IgD-negative memory B cell (primary cell): ENCODE measurements around the gene GRM7. TPM values are rescaled to one million over a fixed set of nuclear protein-coding genes. Genes with fewer than 3 reads are reported as not detected.
A peak's percentile ranks its signal among the peaks of the same experiment; 100 is the strongest.

Experiments used
- H3K27ac Mint-ChIP-seq, 3 donors: one replicate each; pipeline ENCODE4 v1.8.0; 2020 to 2022; ENCODE audit warnings: mild to moderate bottlenecking in 3 of 3, mixed read lengths in 3 of 3, moderate library complexity in 1 of 3
- H3K27me3 Mint-ChIP-seq: one replicate; pipeline ENCODE4 v1.8.0; 2021; ENCODE audit warnings: mixed read lengths
- H3K36me3 Mint-ChIP-seq: one replicate; pipeline ENCODE4 v1.8.0; 2020; ENCODE audit warnings: mild to moderate bottlenecking, mixed read lengths
- H3K4me1 Mint-ChIP-seq, 3 donors: one replicate each; pipeline ENCODE4 v1.8.0; 2020 to 2022; ENCODE audit warnings: mixed read lengths in 3 of 3, mild to moderate bottlenecking in 1 of 3
- H3K4me3 Mint-ChIP-seq, 4 donors: one replicate each; pipeline ENCODE4 v1.8.0; 2020 to 2022; ENCODE audit warnings: mild to moderate bottlenecking in 4 of 4, mixed read lengths in 4 of 4, moderate library complexity in 3 of 4
- H3K9me3 Mint-ChIP-seq, 3 donors: one replicate each; pipeline ENCODE4 v1.8.0; 2020 to 2021; ENCODE audit warnings: mixed read lengths in 3 of 3, mild to moderate bottlenecking in 1 of 3
- polyA plus RNA-seq: library from polyadenylated mRNA; unstranded; fragments of 300-500 nt; fragmentation: Illumina TruSeq; gene quantifications from one replicate; pipeline ENCODE4 v1.2.3, GENCODE V29; 2021

The GRM7 gene
- polyA plus RNA-seq, 1 donor from 2014 or later = not detected

DNA sequence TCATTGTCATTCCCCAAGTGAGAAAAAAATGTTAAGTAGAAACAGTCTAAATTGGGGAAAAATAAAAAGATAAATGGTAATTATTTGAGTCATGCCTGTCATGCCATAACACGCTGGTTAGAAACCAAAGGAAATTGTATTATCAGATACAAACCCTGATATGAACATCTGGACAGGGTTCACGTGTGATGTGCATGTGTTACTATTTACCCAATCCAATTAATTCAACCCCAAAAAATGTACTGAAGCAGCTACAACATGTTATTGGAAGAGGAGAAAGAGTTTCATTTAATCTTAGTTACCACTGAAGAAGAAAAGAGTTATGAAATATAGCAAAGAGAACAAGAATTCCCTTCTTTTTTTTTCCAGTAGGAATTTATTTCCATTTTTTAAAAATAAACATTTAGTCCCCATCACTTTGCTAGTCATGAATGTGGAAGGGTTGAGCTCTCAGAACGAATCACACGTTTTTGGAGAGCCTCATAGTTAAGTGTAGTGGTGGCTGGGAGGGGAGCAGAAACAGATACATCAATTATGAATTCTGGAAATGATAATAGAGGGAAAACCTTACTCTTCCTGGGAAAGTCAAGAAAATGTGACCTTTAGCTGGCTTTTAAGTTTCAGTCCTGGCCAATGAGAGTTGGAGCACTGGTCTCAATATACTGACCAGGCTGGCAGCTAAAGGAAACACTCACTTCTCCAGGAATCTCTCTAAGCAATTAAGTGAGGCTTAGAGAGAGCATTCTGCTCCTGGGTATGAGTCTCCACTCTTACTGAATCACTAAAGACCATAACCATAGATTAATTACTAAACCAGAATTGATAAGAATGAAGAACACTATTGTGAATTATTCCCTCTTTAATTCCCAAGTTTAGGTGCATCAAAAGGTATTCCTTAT, 796.5 kb downstream of the GRM7 start:
- H3K4me3 Mint-ChIP-seq = no peak overlapping the region
- peaks cover 0 to 5% (median 4%) of the 10 kb centered on the region in 3 donors for H3K9me3 Mint-ChIP-seq
- no peaks in the 10 kb centered on the region for H3K36me3 Mint-ChIP-seq
- H3K27ac Mint-ChIP-seq = no peak overlapping the region
- H3K4me1 Mint-ChIP-seq = no peaks in the 10 kb centered on the region
- no peaks in the 10 kb centered on the region for H3K27me3 Mint-ChIP-seq

DNA sequence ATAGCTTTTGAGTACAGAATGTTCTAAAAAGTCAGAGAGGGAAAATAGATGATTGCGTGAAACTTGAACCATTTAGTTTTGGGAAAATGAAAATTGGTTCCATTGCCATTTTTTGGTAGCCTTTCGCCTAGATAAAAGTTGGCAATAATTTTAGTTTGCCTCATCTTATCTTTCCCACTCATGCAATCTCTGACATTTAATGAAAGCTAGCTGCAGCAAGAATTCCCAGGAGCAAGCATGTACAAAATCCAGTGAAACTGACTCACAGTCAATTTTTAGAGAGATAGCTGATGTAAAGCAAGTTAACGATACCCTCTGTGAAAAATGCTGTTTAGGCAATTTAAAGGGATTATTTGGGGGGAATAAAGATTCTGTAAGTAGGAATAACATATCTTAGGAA, 797.4 kb downstream of the GRM7 start:
- Mint-ChIP-seq H3K9me3 (peaks cover 0 to 5% (median 3%) of the 10 kb centered on the region in 3 donors), H3K4me1 (no peaks in the 10 kb centered on the region), H3K4me3 (no peak overlapping the region), H3K27ac (no peak overlapping the region), H3K27me3 (no peaks in the 10 kb centered on the region), H3K36me3 (no peaks in the 10 kb centered on the region)

DNA sequence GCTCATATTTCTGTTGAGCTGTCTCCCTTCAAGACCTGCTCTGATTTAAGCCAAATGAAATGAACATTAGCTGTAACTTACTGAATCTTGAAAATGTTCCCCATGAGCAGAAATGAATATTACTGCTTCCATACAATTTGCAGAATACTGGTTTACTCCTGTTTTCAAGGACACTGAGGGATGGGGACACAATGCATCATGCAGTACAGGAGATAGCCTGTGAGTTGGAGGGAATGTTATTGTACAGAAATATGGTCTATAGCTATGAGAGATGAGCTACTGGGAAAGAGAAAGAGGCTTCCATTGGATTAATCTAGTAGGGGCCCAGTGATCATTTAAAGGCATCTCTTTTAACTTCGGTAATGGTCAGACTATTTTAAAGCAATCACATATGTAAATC, 798.2 kb downstream of the GRM7 start:
- H3K9me3 Mint-ChIP-seq = peaks cover 0 to 3% (median 2%) of the 10 kb centered on the region in 3 donors
- H3K4me3 Mint-ChIP-seq = no peak overlapping the region
- no peaks in the 10 kb centered on the region for H3K4me1 Mint-ChIP-seq
- no peaks in the 10 kb centered on the region for H3K27me3 Mint-ChIP-seq
- H3K27ac Mint-ChIP-seq = no peak overlapping the region
- H3K36me3 Mint-ChIP-seq = no peaks in the 10 kb centered on the region

DNA sequence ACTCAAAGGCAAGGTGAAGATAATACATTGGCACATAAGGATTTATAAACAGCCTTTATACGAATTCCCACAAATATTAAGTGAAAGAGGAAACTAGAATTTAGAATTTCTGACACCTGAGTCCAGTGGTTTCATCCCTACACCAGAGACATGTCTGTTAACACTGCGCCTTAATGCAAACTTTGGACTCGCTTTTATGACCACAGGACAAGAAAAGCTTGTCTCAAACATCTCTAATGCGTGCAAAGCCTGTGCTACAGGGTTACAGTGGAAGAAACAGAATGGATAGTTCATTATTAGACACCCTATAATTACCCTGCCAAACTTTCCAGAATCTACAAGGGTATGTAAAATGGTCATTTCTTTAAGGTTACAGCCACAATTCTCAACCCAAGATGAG, 802.9 kb downstream of the GRM7 start:
- Mint-ChIP-seq H3K27me3 (no peaks in the 10 kb centered on the region), H3K4me3 (no peak overlapping the region), H3K4me1 (no peaks in the 10 kb centered on the region), H3K27ac (no peak overlapping the region), H3K36me3 (no peaks in the 10 kb centered on the region), H3K9me3 (peaks cover 0 to 3% (median 3%) of the 10 kb centered on the region in 3 donors)

DNA sequence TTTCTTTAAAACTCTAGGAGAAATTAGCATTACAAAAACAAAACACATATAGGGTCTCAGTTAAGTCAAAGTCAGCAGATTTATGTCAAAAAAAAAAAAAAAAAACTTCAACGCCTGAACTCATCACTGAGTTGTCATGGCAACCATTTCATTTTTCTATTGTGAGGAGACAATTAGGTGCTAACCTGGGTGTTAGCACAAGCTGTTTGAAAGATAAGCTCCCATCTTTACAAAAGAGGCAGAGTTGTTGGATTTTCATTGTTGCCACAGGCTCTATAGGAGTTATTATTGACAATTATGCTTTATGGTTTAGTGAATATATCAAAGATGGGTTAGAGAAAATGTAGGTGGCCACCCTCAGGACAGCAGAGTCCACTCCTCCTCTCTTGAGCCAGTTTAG, 806.9 kb downstream of the GRM7 start:
- Mint-ChIP-seq H3K9me3 (peaks cover 6 to 8% (median 8%) of the 10 kb centered on the region in 3 donors), H3K36me3 (no peaks in the 10 kb centered on the region), H3K4me3 (no peak overlapping the region), H3K27me3 (no peaks in the 10 kb centered on the region), H3K4me1 (no peaks in the 10 kb centered on the region), H3K27ac (no peak overlapping the region)

DNA sequence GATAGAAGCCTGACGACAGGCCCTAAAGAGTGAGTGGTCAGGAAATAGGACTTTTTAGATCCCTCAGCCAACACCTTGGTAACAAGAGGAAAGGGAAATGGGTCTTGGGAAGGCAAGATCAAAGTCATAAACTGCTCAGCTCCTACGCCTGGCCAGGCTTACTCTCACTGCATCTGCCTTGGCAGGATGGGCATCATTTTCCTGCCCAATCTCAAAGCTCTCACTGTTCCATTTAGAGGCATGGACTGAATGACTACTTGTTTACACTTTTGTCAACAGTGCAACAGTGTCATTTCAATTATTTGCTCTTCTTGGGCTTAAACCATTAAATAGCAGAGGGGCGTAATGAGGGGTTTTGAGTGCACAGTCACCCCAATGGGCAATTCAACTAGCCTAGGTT, 808.7 kb downstream of the GRM7 start:
- Mint-ChIP-seq H3K36me3 (no peaks in the 10 kb centered on the region), H3K9me3 (peaks cover 6 to 9% (median 8%) of the 10 kb centered on the region in 3 donors), H3K27ac (no peak overlapping the region), H3K27me3 (no peaks in the 10 kb centered on the region), H3K4me3 (no peak overlapping the region), H3K4me1 (no peaks in the 10 kb centered on the region)

DNA sequence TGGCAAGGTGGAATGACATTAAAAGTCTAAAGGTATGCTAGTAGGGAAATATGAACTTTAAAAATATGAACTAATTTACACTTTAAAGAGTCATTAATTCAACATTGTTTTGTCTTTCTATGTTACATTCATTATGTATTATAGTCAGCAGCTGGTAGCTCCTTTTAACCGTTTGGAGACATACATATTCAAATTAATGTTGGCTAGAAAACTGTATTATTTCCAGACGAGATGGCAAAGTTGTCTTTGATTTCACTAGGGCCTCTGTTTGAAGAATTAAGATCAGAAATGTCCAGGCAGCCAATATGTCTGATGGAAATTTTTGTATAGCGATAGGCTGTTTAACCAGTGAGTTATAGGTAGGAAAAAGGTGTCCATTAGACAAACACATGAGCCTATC, 817.6 kb downstream of the GRM7 start:
- no peak overlapping the region for H3K4me3 Mint-ChIP-seq
- no peaks in the 10 kb centered on the region for H3K36me3 Mint-ChIP-seq
- H3K4me1 Mint-ChIP-seq = no peaks in the 10 kb centered on the region
- H3K9me3 Mint-ChIP-seq = peaks cover 0 to 10% (median 8%) of the 10 kb centered on the region in 3 donors
- H3K27ac Mint-ChIP-seq = no peak overlapping the region
- no peaks in the 10 kb centered on the region for H3K27me3 Mint-ChIP-seq

DNA sequence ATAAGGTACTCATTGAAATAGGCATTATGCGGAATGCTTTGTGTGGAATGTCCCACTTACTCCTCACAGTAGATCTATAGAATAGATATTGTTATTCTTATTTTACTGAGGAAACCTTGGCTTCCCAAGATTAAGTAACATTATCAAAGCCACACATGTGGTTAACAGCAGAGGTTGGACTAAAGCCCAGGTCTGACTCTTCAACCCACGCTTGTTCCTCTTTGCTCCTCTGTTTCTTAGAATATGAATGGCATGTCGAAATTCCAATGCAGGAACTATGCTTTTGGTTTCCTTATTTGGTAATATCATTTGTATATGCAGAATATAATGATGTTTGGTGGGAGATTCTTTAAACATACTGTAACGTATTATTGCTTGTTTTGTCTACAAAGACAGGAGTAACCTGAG, 821.9 kb downstream of the GRM7 start:
- no peaks in the 10 kb centered on the region for H3K27me3 Mint-ChIP-seq
- no peaks in the 10 kb centered on the region for H3K4me1 Mint-ChIP-seq
- H3K27ac Mint-ChIP-seq = no peak overlapping the region
- H3K36me3 Mint-ChIP-seq = no peaks in the 10 kb centered on the region
- H3K4me3 Mint-ChIP-seq = no peak overlapping the region
- H3K9me3 Mint-ChIP-seq = peaks cover 2 to 8% (median 5%) of the 10 kb centered on the region in 3 donors

DNA sequence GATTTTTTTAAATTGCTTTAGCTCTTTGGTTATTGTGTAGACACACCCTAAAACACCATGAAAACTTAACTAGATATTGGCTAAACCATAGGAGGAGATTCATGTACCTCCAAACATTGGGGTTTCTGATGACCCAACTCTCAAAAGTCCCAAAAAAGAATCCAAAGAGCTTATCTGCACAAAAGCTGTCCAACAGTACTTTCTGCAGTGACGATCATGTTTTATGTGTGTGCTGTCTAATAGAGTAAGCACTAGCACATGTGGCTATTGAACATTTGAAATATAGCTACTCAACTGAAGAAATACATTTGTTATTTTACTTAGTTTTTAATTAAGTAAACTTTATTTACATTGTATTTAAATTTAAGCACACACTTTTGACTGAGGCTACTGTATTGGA, 822.5 kb downstream of the GRM7 start:
- no peaks in the 10 kb centered on the region for H3K4me1 Mint-ChIP-seq
- H3K36me3 Mint-ChIP-seq = no peaks in the 10 kb centered on the region

DNA sequence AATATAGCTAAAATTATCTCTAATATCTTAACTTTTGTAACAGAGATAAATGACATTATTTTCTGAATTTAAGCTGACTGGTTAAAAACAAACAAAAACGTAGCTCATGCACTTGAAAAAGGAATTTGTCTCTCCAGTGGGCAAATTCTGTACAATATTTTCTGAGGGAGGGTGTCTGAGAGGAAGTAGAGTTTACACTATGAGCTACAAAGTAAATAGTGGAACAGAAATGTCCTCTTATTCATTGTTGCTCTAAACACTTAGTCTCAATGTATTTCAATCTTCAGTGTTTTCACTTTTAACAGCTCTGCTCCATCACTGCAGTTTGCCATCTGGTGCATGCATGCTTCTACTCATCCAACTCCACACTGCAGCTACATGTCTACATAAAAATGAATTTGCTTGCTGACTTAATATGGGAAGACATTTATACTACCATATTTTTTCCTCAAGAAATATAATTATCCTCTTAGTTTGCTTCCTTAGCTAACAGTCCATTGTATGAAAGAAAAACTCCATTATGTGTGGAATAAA, 823.3 kb downstream of the GRM7 start:
- Mint-ChIP-seq H3K27me3 (no peaks in the 10 kb centered on the region), H3K4me3 (no peak overlapping the region), H3K4me1 (no peaks in the 10 kb centered on the region), H3K27ac (no peak overlapping the region), H3K9me3 (peaks cover 2 to 8% (median 4%) of the 10 kb centered on the region in 3 donors), H3K36me3 (no peaks in the 10 kb centered on the region)

More for the DNA sequence above, 822.5 kb downstream of the GRM7 start:
- H3K9me3 Mint-ChIP-seq = peaks cover 2 to 8% (median 4%) of the 10 kb centered on the region in 3 donors
- H3K27ac Mint-ChIP-seq = no peak overlapping the region
- no peaks in the 10 kb centered on the region for H3K27me3 Mint-ChIP-seq
- H3K4me3 Mint-ChIP-seq = no peak overlapping the region

DNA sequence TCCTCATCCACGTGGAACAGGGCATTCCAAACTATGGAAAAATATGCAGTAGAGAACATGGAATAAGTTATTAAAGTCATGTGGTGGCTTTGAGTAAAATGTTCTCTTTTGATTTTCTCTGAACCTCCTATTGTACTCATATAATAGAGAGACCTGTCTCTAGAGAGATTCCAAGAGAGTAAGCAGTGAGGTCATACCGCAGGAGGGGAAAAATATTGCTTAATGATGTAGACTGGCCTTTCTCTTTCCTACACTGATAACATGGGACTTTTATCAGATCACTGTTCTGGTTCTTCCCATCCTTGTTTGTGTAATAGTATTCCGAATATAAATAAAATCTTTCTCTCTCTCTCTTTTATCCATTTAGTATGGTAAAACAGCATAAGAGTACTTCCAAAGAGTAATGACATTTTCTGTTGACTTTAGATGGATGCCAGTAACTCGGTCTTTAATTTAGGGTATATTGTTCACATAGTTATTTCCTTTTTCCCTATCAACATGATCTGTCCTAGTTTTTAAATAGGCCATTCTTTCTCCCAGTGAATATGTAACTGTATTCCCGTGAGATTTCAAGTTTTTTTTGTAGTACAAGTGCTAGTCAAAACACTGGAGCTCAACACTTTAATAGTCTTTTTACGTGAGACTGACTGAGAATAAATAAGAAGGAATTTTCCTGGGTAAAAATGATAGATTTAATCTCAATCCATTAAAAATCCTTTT, 826.7 kb downstream of the GRM7 start:
- H3K27me3 Mint-ChIP-seq = no peaks in the 10 kb centered on the region
- H3K36me3 Mint-ChIP-seq = no peaks in the 10 kb centered on the region
- H3K9me3 Mint-ChIP-seq = peaks cover 0 to 2% (median 0%) of the 10 kb centered on the region in 3 donors
- no peak overlapping the region for H3K4me3 Mint-ChIP-seq
- H3K27ac Mint-ChIP-seq = no peak overlapping the region
- no peaks in the 10 kb centered on the region for H3K4me1 Mint-ChIP-seq

DNA sequence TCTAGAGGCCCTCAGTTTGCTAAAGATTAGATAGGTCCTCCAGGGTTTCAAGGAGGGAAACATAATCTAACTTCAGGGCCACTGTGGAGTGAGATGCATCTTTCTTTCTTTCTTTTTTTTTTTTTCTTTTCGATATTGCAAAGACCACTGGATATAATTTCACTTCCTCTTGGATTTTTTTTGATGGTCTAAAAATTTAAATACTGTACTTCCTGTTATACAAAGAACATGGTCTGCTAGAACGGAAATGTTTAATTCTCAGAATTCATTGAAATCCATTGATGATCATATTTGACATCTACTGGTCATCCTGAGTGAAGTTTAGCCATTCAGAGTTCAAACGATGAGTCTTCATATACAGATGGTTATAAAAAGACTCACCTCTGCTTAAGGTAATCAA, 832.0 kb downstream of the GRM7 start:
- H3K36me3 Mint-ChIP-seq = no peaks in the 10 kb centered on the region
- H3K9me3 Mint-ChIP-seq = peaks cover 0 to under 1% (median 0%) of the 10 kb centered on the region in 3 donors
- H3K27ac Mint-ChIP-seq = no peak overlapping the region
- H3K27me3 Mint-ChIP-seq = no peaks in the 10 kb centered on the region
- H3K4me1 Mint-ChIP-seq = peaks cover 0 to 3% (median 0%) of the 10 kb centered on the region in 3 donors
- H3K4me3 Mint-ChIP-seq = no peak overlapping the region

DNA sequence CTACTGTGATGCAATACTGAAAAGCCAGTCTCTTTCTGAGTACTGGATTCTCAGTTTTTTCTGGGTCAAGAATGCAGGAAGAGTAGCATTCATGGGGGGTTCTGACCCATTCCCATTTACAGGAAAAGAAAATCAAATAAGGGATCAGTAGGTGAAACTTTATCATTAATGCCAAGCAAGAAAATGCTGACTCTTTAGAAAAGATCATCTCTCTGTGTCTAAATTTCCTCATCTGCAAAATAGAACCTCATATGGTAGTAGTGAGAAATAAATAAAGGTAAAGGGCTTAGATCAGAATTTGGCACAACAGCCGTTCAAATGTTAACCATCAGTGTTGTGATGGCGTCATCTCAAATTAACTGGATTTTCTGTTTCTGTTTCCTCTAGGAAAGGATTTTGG, 833.1 kb downstream of the GRM7 start:
- no peaks in the 10 kb centered on the region for H3K36me3 Mint-ChIP-seq
- no peak overlapping the region for H3K27ac Mint-ChIP-seq
- peaks cover 0 to 3% (median 0%) of the 10 kb centered on the region in 3 donors for H3K4me1 Mint-ChIP-seq
- H3K4me3 Mint-ChIP-seq = no peak overlapping the region
- peaks cover 0 to 3% (median 0%) of the 10 kb centered on the region in 3 donors for H3K9me3 Mint-ChIP-seq
- no peaks in the 10 kb centered on the region for H3K27me3 Mint-ChIP-seq

DNA sequence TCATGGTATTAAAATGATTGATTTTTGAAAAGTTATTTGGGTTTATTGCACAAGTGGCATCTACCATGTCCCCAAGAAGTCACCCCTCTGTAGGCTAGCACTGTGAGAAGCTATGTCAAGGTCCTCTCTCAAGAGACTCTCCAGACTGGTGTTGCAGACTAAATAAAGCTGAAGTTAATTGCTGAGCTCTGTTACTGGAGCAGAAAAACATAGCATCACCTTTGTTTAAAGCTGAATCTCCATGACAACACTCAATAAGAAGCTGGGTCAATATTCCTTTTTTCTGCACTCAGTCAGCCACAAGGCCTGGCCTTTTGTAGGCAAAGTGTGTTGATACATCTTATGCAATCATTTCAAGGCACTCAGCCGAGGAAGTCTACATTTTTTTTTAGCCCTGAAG, 834.1 kb downstream of the GRM7 start:
- H3K36me3 Mint-ChIP-seq = no peaks in the 10 kb centered on the region
- H3K27ac Mint-ChIP-seq = no peak overlapping the region
- peaks cover 0 to 3% (median 0%) of the 10 kb centered on the region in 3 donors for H3K9me3 Mint-ChIP-seq
- peak overlapping the region in 1 of 4 donors; percentile 60 for H3K4me3 Mint-ChIP-seq
- H3K27me3 Mint-ChIP-seq = no peaks in the 10 kb centered on the region
- H3K4me1 Mint-ChIP-seq = peaks cover 0 to 3% (median 0%) of the 10 kb centered on the region in 3 donors

DNA sequence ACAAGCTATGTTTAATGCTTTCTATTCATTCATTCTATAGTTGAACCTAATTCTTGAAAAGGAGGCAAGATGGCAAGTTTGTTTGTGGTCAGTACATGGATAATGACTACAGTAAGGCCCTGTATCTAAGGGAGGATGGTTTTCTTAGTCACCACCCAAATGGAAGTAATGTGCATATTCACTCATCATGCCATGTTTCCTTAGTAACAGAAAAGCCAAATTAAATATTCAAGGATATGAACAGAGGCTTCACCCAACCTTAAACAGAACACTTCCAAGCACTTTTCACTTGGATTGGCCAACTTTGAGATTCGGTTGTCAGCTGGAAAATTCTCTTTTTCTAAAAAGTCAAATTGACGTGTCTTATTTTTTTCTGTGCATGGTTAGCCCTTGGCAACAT, 835.4 kb downstream of the GRM7 start:
- Mint-ChIP-seq H3K27ac (no peak overlapping the region), H3K4me3 (no peak overlapping the region), H3K9me3 (peaks cover 0 to 3% (median 0%) of the 10 kb centered on the region in 3 donors), H3K4me1 (peaks cover 0 to 3% (median 0%) of the 10 kb centered on the region in 3 donors), H3K36me3 (no peaks in the 10 kb centered on the region), H3K27me3 (no peaks in the 10 kb centered on the region)
